ENCODE measurements around the gene PTPRE.
"Not testable (repeated sequence)": the region's sequence is repeated elsewhere in the genome, so short reads cannot be mapped to it uniquely, and the experiment has no call there.

The PTPRE gene

DNA sequence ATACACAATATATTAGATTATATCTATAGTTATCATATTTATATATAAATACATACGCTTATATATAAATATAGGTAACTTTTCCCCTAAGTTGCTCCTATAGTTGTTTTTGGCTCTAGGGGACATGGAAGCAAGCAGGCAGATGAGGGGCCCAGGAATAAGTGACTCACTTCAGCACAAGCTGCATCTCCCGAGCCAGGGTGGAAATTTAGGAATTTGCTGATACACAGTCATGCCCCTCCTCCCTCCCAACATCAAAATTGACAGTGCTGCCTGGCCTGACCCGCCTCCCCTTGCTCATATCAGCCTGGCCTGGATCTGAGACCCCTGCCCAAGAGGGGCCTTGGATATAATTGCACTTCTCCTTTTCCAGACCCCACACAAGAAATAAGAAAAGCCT is 185.6 kb downstream of the PTPRE start:
- Histone ChIP-seq H3K27ac (ENCODE audit: insufficient read depth, low read depth, low read length, poor library complexity, severe bottlenecking) (no peak overlapping the region), H3K27me3 (ENCODE audit: control insufficient read depth, insufficient read depth, low read length, poor library complexity, severe bottlenecking) (no peaks in the 10 kb centered on the region), H3K4me3 (ENCODE audit: insufficient read depth, low read depth, low read length) (no peak overlapping the region), H3K4me1 (ENCODE audit: control insufficient read depth, insufficient read depth, low read length) (no peaks in the 10 kb centered on the region), H3K9me3 (ENCODE audit: control insufficient read depth, low read length) (no peaks in the 10 kb centered on the region), H3K36me3 (ENCODE audit: control insufficient read depth, insufficient read depth, low read length) (peaks cover 5% of the 10 kb centered on the region)
- WGBS, 2 experiments: 88 to 91% methylated on average over 2 of the region's 3 CpGs

GRCh38 chr10:128094596-128094995 is 187.7 kb downstream of the PTPRE start:
- 97 to 98% methylated on average over 3 to 4 of the region's 4 CpGs for WGBS, 2 experiments

DNA sequence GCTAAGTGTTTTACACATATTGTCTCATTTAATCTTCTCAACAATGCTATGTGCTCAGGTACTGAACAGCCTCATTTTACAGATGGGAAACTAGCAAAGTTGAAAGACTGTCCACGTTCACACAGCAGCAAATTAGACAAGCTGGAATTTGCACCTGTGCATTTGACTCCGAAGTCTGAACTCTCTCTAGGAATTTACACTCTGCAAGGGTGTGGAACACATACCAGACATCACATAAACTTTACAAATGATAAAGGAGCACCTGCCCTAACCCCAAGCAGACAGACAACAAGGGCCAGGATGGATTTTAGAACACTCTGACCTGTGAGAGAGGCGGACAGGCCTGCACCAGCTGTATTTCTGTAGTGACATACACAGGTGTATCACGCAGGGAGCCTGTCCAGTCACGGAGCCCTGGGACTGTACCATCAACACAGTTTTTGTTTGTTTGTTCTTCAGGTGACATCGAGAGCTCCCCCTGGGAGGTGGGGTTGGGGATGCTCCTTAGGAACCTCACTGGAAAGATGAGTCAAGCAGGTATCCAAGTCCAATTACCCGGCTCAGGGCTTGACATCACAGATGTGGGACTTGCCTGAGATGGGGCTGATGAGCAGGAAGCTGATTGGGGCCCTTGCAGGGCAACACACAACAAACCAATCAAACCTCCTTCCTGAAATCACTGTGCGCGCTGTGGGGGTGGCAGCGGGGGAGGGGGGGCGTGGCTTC is 188.3 kb downstream of the PTPRE start:
- no peaks in the 10 kb centered on the region for H3K4me1 ChIP-seq (ENCODE audit: control insufficient read depth, insufficient read depth, low read length)
- no peaks in the 10 kb centered on the region for H3K27me3 ChIP-seq (ENCODE audit: control insufficient read depth, insufficient read depth, low read length, poor library complexity, severe bottlenecking)
- 91 to 94% methylated on average over 11 of the region's 11 CpGs for WGBS, 2 experiments
- H3K9me3 ChIP-seq (ENCODE audit: control insufficient read depth, low read length): no peaks in the 10 kb centered on the region
- no peak overlapping the region for H3K4me3 ChIP-seq (ENCODE audit: insufficient read depth, low read depth, low read length)
- peaks cover 24% of the 10 kb centered on the region for H3K36me3 ChIP-seq (ENCODE audit: control insufficient read depth, insufficient read depth, low read length)
- H3K27ac ChIP-seq (ENCODE audit: insufficient read depth, low read depth, low read length, poor library complexity, severe bottlenecking): no peak overlapping the region

More at GRCh38 chr10:128094596-128094995, 187.7 kb downstream of the PTPRE start:
- H3K9me3 ChIP-seq (ENCODE audit: control insufficient read depth, low read length); H3K27me3 ChIP-seq (ENCODE audit: control insufficient read depth, insufficient read depth, low read length, poor library complexity, severe bottlenecking); H3K4me3 ChIP-seq (ENCODE audit: insufficient read depth, low read depth, low read length); H3K27ac ChIP-seq (ENCODE audit: insufficient read depth, low read depth, low read length, poor library complexity, severe bottlenecking); H3K4me1 ChIP-seq (ENCODE audit: control insufficient read depth, insufficient read depth, low read length): not testable (repeated sequence)
- peaks cover 18% of the 10 kb centered on the region for H3K36me3 ChIP-seq (ENCODE audit: control insufficient read depth, insufficient read depth, low read length)

- Histone ChIP-seq H3K9me3 (ENCODE audit: control insufficient read depth, low read length) (no peaks in the 10 kb centered on the region), H3K27me3 (ENCODE audit: control insufficient read depth, insufficient read depth, low read length, poor library complexity, severe bottlenecking) (no peaks in the 10 kb centered on the region), H3K4me3 (ENCODE audit: insufficient read depth, low read depth, low read length) (no peak overlapping the region), H3K27ac (ENCODE audit: insufficient read depth, low read depth, low read length, poor library complexity, severe bottlenecking) (no peak overlapping the region), H3K36me3 (ENCODE audit: control insufficient read depth, insufficient read depth, low read length) (peaks cover 30% of the 10 kb centered on the region), H3K4me1 (ENCODE audit: control insufficient read depth, insufficient read depth, low read length) (no peaks in the 10 kb centered on the region)
- WGBS, 2 experiments: 93 to 97% methylated on average over 11 of the region's 11 CpGs
Observed at GRCh38 chr10:128095753-128096469, 189.0 kb downstream of the PTPRE start.

DNA sequence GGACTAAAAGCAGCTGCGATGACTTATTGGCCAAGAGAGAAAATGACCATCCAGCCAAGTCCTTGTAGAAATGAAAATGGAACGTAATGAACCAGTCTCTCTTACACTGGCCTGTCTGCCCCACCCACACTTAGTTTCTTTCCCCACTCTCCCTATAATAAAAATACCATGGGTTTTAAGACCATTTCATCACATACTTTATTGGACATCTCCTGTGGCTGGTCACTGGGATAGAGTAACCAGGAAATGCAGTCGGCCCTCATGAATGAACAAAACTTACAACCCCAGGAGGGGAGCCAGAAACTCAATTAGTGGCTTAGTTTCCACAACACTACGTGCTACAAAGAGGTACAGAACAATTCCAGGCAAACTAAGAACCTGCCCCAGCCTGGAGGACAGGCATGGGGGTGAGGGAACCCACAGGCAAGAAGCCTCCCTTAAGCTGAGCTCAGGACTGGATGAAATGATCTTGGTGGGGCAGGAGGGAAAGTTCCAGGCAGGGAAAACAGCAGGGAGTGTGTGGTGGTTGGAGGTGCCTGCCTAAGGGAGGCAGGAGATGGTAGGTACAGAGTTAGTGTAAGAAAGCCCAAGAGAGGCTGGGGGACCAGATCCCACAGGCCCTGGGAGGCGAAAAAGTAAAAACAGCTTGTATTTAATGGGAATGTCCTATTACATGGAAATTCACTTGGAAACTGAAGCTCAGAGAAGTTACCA is 189.7 kb downstream of the PTPRE start:
- H3K4me1 ChIP-seq (ENCODE audit: control insufficient read depth, insufficient read depth, low read length): no peaks in the 10 kb centered on the region
- no peak overlapping the region for H3K27ac ChIP-seq (ENCODE audit: insufficient read depth, low read depth, low read length, poor library complexity, severe bottlenecking)
- H3K4me3 ChIP-seq (ENCODE audit: insufficient read depth, low read depth, low read length): no peak overlapping the region
- H3K36me3 ChIP-seq (ENCODE audit: control insufficient read depth, insufficient read depth, low read length): peaks cover 37% of the 10 kb centered on the region
- H3K27me3 ChIP-seq (ENCODE audit: control insufficient read depth, insufficient read depth, low read length, poor library complexity, severe bottlenecking): no peaks in the 10 kb centered on the region
- WGBS, 2 experiments: 94% methylated on average over 5 of the region's 5 CpGs
- H3K9me3 ChIP-seq (ENCODE audit: control insufficient read depth, low read length): no peaks in the 10 kb centered on the region

GRCh38 chr10:128097783-128098182 is 190.9 kb downstream of the PTPRE start:
- Histone ChIP-seq H3K27me3 (ENCODE audit: control insufficient read depth, insufficient read depth, low read length, poor library complexity, severe bottlenecking) (no peaks in the 10 kb centered on the region), H3K36me3 (ENCODE audit: control insufficient read depth, insufficient read depth, low read length) (peaks cover 47% of the 10 kb centered on the region), H3K4me3 (ENCODE audit: insufficient read depth, low read depth, low read length) (no peak overlapping the region), H3K27ac (ENCODE audit: insufficient read depth, low read depth, low read length, poor library complexity, severe bottlenecking) (no peak overlapping the region), H3K4me1 (ENCODE audit: control insufficient read depth, insufficient read depth, low read length) (no peaks in the 10 kb centered on the region), H3K9me3 (ENCODE audit: control insufficient read depth, low read length) (no peaks in the 10 kb centered on the region)
- WGBS, 2 experiments: 96% methylated on average over 8 of the region's 8 CpGs

DNA sequence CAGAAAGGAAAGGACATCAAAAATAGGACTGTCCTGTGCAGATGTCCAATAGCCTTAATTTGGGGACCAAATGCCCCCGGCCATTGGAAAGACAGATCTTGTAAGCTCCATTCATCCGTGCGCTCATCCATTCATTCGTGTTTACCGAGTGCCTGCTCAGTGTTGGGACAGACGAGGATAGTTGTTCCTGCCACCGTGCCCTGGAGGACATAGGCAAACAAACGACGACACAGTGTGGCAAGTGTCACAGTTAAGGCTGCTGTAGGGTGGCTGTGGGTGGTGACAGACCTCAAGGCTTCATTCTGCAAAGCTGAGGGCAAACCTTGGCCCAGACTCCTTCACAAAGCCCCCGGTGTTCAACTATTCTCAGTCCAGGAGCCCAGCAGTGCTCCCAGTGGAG is 191.7 kb downstream of the PTPRE start:
- Histone ChIP-seq H3K4me3 (ENCODE audit: insufficient read depth, low read depth, low read length) (no peak overlapping the region), H3K27me3 (ENCODE audit: control insufficient read depth, insufficient read depth, low read length, poor library complexity, severe bottlenecking) (no peaks in the 10 kb centered on the region), H3K36me3 (ENCODE audit: control insufficient read depth, insufficient read depth, low read length) (peaks cover 54% of the 10 kb centered on the region), H3K4me1 (ENCODE audit: control insufficient read depth, insufficient read depth, low read length) (no peaks in the 10 kb centered on the region), H3K9me3 (ENCODE audit: control insufficient read depth, low read length) (no peaks in the 10 kb centered on the region), H3K27ac (ENCODE audit: insufficient read depth, low read depth, low read length, poor library complexity, severe bottlenecking) (no peak overlapping the region)
- WGBS, 2 experiments: 94 to 97% methylated on average over 10 of the region's 10 CpGs

DNA sequence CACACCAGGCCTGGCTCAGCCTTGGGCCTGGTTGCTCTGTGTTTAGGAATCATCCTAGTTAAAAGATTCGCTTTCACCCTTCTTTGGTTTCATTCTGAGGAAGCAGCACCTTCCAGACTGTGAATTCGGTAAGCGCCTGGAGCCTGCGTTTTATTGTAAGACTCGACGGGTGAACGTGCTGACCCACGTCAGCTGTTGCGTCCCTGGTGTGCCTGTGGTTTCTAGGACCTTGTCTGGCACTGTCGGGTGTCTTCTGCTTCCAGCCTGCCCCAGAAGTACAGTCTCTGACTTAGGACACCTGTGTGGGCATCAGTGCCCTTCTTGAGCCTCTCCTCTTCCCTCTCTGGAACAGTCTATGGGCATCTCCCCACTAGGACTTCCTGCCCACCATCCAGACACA is 193.0 kb downstream of the PTPRE start:
- H3K27me3 ChIP-seq (ENCODE audit: control insufficient read depth, insufficient read depth, low read length, poor library complexity, severe bottlenecking): no peaks in the 10 kb centered on the region
- no peaks in the 10 kb centered on the region for H3K9me3 ChIP-seq (ENCODE audit: control insufficient read depth, low read length)
- peaks cover 61% of the 10 kb centered on the region for H3K36me3 ChIP-seq (ENCODE audit: control insufficient read depth, insufficient read depth, low read length)
- no peak overlapping the region for H3K27ac ChIP-seq (ENCODE audit: insufficient read depth, low read depth, low read length, poor library complexity, severe bottlenecking)
- no peaks in the 10 kb centered on the region for H3K4me1 ChIP-seq (ENCODE audit: control insufficient read depth, insufficient read depth, low read length)
- WGBS, 2 experiments: 95 to 97% methylated on average over 10 of the region's 10 CpGs
- H3K4me3 ChIP-seq (ENCODE audit: insufficient read depth, low read depth, low read length): no peak overlapping the region

- H3K36me3 ChIP-seq (ENCODE audit: control insufficient read depth, insufficient read depth, low read length): peaks cover 81% of the 10 kb centered on the region
- no peaks in the 10 kb centered on the region for H3K4me1 ChIP-seq (ENCODE audit: control insufficient read depth, insufficient read depth, low read length)
- no peaks in the 10 kb centered on the region for H3K9me3 ChIP-seq (ENCODE audit: control insufficient read depth, low read length)
- no peaks in the 10 kb centered on the region for H3K27me3 ChIP-seq (ENCODE audit: control insufficient read depth, insufficient read depth, low read length, poor library complexity, severe bottlenecking)
- no peak overlapping the region for H3K4me3 ChIP-seq (ENCODE audit: insufficient read depth, low read depth, low read length)
- 92 to 100% methylated on average over 1 of the region's 1 CpG for WGBS, 2 experiments
- H3K27ac ChIP-seq (ENCODE audit: insufficient read depth, low read depth, low read length, poor library complexity, severe bottlenecking): no peak overlapping the region
Observed at GRCh38 chr10:128101901-128102300, 195.0 kb downstream of the PTPRE start.

All from ectodermal cell (in vitro differentiated cells).